Stimulated activated CD4-positive, alpha-beta T cell treated with anti-CD3 and anti-CD28 coated beads, Interleukin-1b, Interleukin-23, amount 100 ng/mL, for 24 hours (primary cell): Measurements from ENCODE around the gene SAFB.
"Not testable (repeated sequence)": the region's sequence is repeated elsewhere in the genome, so short reads cannot be mapped to it uniquely, and the experiment has no call there.

Experiments used
- DNase-seq, 4 experiments: peaks; one replicate each; pipeline ENCODE4 v3.0.0-alpha.2; 2020; ENCODE audit warnings: low read depth in 4 of 4, low spot score in 1 of 4

Gene SAFB

DNA sequence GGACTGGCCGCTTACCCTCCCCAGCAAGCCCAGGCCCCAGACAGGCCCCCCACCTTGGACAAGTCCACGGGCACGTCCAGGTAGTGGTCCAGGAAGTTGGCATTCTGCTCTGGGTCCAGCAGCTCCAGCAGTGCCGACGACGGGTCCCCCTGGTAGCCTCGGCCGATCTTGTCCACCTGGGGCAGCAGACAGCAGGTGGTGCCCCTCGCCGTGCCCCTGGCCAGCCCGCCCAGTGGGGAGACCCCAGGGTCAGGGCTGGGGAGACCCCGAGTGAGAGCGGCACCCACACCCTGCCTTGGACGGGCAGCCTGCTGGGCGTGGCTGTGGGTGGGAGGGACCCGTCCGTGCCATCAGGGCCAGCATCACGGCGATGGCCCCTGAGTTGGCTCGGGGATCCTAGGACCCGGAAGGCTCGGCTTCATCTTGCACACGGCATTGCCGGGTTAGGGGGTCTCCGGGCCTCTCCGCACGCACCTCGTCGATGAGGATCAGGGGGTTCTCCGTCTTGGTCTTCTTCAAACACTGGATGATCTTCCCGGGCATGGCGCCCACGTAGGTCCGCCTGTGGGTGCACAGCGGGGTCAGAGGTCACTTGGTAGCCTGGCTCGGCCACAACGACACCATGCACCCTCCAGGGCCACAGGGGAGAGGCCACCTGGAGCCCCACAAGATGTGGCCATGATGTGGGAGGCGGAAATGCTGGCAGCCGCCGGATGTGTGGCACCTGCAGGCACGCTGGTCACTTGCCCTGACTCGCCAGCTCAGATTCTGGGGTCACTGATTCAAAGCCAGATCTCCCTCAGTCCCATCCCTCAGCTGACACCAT is 73.5 kb downstream of the SAFB start:
- no peak for DNase-seq

DNA sequence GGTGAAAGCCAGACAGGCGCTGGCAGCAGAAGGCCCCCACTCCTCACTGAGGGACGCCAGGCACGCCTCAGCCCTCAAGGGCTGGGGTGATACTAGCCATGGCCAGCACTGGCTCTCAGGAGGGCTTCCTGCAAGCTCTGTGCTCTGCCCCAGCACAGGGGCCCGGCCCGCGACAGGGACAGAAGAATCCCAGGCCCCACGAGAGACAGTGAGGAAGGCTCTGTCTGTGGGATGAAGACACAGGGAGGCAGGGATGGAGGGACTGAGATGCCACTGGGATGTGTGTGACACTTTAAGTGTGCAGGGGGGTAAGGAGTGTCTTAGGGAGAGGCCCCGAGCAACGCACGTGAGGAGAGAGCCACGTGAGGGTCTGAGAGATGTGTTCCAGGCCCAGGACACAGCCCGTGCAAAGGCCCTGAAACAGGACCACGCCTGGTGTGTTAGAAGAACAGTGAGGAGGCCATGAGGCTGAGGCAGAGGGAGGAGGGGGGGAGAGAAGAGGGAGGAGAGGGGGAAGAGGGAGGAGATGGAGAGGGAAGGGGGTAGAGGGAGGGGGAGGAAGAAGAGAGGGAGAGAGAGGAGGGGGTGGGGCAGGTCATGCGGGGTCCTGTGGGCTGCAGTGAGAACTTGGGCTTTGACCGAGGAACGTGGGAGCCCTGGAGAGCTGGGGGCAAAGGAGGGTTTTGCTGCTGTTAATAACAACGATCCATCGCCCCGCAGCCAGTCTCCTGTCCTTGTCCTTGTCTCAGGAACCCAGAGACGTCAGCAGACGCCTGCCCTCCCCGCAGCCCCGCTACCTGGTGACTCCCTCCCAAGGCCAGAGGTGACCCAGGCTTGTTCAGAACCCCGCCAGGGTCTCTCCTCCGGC is 74.4 kb downstream of the SAFB start:
- no peak for DNase-seq

DNA sequence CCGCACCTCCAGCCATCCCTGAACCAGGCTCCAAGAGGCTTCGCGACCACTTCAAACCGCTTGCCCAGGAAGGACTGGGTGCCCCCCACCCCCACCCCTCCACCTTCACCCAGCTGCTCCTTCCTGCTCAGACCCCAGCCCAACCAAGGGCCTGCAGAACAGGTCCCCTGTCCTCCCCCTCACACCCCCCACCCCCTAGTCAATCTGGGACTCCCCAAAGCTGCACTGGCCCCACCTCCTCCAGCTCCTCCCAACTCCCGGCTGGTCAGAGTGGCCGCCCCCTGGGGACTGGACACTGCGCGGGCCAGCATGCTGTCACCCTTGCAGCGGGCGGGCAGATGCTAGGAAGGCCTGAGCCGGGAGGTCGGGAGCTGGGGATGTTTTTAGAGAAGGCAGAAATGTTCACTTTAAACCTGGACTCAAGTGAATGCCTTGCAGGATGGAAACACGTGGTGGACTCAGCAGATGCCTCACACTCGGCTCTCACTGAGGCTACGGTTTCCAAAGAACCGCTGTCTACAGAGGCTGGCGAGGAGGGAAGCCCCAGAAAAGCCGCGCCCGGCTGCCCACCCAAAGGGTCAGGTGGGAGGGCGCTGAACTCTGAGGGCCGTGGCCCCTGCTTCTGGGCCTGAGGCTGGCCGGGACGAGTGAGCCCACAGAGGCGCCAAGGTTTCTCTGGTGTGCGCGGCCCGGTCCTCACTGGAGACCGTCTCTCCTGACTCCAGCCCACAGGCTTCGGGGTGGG is 75.2 kb downstream of the SAFB start:
- no peak for DNase-seq

DNA sequence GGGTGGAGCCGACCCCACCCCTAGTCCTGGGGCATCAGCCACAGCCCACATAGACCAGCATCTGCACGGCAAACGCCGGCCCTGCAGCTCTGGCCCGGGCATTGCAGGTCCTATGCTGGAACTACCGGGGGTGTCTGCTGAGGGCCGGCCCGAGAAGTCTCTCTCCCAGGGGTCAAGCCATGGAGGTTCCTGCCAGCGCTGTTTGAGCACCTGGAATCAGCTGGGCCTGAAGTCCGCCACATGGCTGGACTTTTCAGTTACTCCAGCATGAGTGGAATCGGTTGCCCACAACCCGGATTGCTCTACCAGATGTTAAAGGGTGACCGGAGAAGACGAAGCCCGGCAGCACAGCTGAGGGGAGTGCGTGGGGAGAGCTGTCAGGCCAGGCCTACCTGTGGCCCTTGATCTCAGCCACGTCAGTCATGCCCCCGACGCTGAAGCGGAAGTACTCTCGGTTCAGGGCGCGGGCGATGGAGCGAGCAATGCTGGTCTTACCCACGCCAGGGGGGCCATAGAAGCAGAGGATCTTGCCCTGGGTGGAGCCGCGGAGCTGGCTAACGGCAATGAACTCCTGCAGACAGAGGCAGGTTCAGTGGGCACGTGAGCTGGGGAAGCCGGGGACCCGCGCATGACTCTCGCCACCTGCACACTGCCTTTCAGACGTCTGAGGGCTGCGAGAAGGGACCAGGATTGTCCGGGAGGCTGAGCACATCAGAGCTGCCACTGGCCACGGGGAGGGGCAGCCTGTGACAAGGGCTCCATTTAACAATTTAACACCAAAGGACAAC is 75.9 kb downstream of the SAFB start:
- DNase-seq = no peak

DNA sequence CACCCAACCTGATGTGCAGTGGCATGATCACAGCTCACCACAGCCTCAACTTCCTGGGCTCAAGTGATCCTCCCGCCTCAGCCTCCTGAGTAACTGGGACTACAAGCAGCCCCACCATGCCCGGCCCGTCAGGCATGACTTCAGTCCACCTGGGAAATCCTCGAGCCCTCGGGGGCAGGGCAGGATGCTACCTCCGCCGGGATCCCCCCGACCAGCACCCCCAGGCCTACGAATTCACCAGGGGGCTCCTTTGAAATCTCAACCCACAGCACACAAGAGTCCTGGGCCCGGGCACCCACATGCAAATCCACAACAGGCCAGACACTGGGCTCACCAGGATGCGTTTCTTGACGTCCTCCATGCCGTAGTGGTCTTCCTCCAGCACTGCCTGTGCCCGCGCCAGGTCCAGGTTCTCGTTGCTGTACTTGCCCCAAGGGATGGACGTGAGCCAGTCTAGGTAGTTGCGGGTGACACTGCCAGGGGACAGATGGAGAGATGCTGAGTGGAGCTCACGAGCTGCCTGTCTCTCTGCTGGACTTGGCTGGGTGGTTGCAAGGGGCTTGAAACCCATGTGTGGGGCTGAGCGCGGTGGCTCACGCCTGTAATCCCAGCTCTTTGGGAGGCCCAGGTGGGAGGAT is 77.7 kb downstream of the SAFB start:
- DNase-seq = no peak

DNA sequence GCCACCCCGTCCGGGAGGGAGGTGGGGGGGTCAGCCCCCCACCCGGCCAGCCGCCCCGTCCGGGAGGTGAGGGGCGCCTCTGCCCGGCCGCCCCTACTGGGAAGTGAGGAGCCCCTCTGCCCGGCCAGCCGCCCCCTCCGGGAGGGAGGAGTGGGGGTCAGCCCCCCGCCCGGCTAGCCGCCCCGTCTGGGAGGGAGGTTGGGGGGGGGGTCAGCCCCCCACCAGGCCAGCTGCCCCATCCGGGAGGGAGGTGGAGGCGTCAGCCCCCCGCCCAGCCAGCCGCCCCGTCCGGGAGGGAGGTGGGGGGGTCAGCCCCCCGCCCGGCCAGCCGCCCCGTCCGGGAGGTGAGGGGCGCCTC is 79.1 kb downstream of the SAFB start:
- DNase-seq = not testable (repeated sequence)

DNA sequence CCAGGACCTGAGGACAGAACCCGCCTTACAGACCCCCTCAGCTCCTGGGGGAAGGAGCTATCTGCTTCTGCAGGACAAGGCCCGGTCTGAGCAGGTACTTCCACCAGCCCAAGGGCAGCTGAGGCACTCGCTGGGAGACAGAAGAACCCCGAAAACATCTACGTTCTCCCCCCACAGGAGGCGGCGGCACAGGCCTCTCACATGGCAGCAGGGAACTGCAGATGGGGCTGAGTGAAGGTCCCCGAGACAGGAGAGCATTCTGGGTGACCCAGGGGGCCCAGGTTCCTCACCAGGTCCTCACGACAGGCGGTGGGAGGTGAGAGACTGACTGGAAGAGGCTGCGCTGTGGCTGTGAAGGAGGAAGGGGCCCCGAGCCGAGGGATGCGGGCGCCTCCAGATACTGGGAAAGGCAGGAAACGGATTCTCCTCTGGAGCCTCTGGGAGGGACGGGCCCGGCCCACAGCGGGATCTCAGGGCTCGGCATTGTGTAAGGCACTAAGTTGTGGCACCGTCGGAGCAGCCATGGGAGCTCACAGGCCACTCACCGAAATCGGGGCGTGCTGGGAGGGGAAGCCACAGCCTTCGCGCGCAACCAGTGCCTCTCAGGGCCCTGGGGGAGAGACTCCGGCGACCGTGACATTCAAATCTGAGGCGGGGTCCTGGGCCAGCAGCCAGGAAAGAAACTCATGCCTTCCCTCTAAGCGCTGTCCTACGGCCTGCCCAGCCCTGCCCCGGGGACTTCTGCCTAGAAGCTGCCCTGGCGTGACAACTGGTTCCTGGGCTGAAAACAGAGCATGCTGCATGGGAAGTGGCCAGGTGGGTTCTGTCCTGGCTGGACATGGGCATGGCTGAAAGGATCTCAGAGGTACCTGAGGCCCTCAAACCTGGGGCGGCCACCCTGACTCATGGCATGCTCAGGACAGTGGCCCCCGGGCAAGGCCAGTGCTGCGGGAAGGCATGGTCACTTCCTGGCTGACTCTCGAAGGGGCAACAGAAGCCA is 81.2 kb downstream of the SAFB start:
- no peak for DNase-seq

DNA sequence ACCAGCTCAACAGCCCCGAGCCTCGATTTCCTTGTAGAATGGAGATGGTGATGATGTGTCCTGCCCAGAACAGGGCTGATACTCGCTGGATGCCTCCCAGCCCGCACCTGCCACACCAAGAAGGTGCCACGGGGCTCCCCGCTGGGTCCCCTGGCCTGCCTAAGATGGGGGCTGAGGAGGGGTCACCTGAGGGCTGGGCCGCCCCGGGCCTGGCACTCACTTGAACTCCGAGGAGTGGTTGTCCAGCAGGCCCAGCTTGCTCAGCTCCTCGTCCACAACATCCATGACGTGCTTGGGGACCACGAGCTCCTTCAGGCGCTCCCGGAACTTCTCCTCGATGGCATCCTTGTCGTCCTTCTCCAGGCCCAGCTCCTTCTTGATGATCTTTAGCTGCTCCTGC is 82.7 kb downstream of the SAFB start:
- no peak for DNase-seq

DNA sequence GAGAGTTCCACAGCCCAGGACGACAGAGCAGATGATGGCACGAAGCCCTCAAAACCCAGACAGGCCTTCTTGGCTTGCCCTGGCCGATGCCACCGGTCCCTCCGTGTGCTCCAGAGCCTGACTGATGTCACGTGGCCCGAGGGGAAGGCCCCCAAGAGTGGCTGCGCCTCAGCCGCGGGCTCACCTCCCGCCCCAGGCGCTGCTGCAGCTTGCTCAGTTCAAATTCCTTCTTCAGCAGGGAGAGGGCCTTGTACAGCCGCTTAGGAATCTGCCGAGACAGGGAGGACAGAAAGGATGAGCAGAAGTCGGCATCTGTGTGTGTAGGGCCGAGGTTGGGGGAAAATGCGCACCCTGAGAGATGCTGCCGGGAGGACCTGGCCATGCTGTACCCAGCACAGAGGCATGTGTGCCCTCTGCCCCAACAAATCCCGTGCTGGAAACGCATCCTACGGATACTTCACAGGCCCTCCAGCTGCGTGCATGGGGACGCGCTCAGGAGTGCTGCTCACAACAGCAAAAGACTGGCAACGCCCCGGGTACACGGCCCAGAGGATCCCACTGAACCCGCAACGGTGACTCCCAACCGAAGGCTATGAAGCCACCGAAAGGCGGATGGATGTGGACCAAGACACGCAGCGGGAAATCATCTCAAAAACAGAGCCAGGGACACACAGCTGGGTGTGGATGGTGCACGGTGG is 84.1 kb downstream of the SAFB start:
- DNase-seq = no peak

DNA sequence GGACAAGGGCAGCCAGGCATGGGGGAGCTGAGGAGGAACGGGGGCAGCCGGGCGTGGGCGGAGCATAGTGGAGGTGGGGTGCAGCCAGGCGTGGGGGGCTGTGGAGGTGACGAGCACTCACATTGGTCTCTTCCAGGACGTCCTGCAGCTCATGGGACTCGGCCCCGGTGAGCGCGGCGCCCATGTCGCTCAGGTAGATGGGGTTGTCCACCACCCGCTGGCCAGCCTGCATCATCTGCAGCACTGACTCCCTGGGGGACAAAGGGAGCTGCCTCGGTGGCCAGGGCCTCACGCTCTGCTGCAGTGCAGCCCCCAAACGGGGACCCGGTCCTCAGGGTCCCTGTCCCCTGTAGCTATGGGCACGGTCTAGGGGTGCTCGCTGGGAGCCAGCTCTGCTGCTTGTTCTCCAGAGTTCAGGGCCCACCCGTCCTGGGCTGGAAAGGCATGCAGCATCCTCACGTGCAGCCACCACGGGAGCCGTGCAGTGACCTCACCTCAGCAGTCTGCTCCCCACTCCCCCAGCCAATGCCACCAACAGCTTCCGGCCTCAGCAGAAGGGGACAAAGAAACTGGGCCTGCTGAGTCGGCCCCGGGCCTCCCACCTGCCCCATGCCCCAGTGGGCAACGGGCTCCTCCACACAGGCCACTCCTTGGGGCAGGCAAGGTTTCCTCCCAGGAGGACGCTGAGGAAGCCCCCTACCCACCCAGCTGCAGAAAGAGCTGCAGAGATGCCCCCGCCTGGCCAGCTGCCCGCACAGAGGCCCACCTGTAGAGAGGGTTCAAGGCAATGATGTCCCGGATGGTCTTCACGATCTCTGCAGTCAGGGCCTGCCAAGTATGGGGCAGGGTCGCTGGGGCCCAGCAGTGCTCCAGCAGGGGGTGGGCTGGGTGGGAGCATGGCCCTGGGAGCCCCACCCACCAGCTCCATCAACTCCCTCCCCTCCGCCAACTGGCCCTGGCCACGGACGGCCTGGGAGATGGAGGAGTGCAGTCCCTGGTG is 85.0 kb downstream of the SAFB start:
- DNase-seq = no peak

DNA sequence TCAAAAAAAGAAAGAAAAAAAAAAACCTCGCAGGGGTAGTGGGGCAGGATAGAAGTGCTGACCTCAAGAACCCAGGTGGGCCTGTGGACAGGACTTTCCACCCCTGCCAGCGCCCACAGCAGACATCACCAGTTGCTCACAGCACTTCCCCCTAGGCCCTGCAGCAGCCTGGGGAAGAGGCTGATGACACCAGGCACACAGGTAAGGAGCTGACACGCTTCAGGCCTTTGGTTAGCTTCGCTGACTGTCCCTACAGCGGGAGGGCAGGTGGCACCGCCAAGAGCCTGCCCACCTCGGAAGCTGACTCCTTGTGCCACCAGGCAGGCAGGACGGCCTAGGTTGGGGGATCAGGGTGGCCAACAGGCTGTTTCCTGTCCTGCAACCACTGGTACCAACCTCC is 88.1 kb downstream of the SAFB start:
- DNase-seq = no peak

DNA sequence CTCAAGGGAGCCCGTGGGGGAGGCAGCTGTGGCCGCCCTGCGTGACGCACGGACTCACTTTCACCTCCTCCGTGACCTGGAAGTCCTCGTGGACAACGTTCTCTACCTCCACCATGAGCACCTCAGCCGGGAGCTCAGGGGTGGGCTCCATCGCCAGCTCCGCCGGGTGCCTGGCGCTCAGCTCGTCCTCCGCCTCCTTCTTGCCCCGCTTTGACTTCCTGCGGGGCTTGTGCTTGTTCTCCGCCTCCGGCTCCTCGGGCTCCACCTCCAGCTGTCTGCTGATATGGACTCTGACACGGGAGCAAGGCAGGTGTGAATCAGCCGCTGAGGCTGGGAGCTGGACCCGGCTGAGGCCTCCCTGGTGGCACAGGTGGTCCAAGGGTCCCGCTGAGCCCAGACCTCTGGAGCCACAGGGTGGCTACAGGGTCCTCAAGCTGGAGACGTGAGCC is 88.9 kb downstream of the SAFB start:
- no peak for DNase-seq

DNA sequence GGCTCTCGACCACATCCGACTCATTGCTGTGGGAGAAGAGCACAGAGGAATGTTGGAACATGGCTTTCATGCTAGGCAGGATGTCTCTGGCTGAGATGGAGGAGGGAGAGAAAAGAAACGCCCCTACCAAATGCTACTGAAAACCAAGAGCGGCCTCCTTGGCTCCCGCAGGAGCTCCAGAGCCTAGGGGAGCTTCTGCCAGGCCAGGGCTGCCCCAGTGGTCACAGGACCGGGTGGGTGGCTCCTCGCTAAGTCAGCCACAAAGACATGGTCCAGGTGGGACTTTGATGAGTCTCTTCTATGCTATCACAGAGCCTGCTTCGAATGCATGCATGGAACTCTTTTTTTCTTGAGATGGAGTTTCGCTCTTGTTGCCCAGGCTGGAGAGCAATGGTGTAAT is 90.3 kb downstream of the SAFB start:
- no peak for DNase-seq

DNA sequence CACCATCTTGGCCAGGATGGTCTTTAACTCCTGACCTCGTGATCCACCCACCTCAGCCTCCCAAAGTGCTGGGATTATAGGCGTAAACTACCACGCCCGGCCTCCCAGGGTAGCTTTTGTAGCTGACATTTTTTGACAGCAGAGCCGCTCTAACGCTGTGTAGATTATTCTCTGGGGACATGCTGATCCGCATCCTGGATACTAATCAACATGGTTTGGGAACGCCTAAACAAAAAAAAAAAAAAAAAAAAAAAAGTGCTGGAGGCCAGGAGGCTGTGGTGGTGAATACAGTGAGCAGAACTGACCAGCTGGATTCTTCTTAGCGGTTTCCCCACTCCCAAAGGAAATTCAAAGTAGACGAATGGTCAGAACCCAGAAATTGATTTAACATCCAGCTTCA is 91.9 kb downstream of the SAFB start:
- no peak for DNase-seq

DNA sequence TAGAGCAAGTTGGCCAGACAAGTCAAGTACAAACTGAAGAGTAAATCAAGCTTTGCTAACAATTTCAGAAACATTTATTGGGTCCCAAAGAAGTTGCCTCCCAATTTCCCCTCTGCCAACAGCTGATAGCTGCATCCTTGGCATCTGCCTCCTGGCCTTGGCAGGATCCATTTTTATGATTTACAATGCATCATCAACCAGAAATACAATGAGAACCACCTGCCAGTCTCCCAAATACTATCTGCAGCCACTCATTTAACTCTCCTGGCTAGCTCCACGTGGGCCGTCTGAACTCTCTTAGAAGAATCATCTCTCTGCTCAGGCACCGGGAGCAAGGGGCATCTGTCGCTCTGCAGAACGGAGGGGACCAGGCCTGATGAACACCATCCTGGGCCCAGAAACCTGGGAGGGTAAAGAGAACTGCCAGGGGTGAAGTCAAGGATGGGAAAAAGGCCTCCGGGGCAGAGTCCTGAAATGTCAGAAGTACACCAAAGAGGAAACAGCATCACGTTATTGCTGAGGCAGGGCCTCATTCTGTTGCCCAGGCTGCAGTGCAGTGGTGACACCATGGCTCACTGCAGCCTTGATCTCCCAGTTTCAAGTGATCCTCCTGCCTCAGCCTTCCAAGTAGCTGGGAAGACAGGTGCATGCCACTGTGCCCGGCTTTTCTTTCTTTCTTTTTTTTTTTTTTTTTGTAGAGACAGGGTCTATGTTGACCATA is 94.5 kb downstream of the SAFB start:
- no peak for DNase-seq
